HepG2 (cell line): ENCODE measurements around the gene ABHD17C. TPM values are rescaled to one million over a fixed set of nuclear protein-coding genes. Genes with fewer than 3 reads are reported as not detected.

ENCODE experiments used
- ATAC-seq: fragments of 200-7000 bp; cut with Tn5 transposase; 3 replicates; pipeline ENCODE4 v1.9.1; 2020; ENCODE audit warnings: mild to moderate bottlenecking, moderate library complexity
- BruUV-seq: library from RNA; stranded (reverse); fragments of 400-500 nt; replicated peaks from 2 replicates; lab custom pipeline; 2021; lab: Mats Ljungman, UMichigan
- CTCF ChIA-PET: fragments of 300-600 bp; formaldehyde crosslinking; extraction: SDS; loops from one replicate; lab custom pipeline; 2021; ENCODE audit warnings: low total read pairs, inconsistent platforms, low intra/inter-chr PET ratio; lab: Yijun Ruan, JAX
- POLR2A ChIA-PET: fragments of 350-600 bp; sonication (Branson Sonifier 250); formaldehyde crosslinking; loops from one replicate; lab custom pipeline; 2020; ENCODE audit warnings: antibody characterized with exemption, inconsistent platforms; lab: Yijun Ruan, JAX
- DNase-seq: peaks from one replicate; pipeline ENCODE4 v3.0.0-alpha.2; 2015; ENCODE audit warnings: low spot score
- FAIRE-seq: peaks from 3 replicates; lab custom pipeline; 2011; peaks lifted over from hg19 to GRCh38; lab: Jason Lieb, UNC
- H2AFZ ChIP-seq: one replicate; pipeline ENCODE4 v1.6.1; 2011; ENCODE audit warnings: low read length, inconsistent platforms
- H3K27ac ChIP-seq: fragments of 300-600 bp; 3 replicates; pipeline ENCODE4 v1.8.0; 2011; ENCODE audit warnings: mixed run types, mild to moderate bottlenecking, mixed read lengths, low read length, inconsistent platforms; ENCODE audit not compliant: insufficient read depth; ENCODE audit errors: extremely low read length
- H3K27me3 ChIP-seq, 2 experiments: fragments of 200-600 bp in 1 of 2; 2 replicates in 1 of 2; 3 replicates in 1 of 2; pipeline versions ENCODE4 v1.6.0 to v1.8.0; 2011; ENCODE audit warnings: low read length in 2 of 2, mild to moderate bottlenecking in 2 of 2, moderate library complexity in 2 of 2, inconsistent platforms in 1 of 2; ENCODE audit not compliant: insufficient read depth in 2 of 2, control insufficient read depth in 1 of 2
- H3K36me3 ChIP-seq, 2 experiments: fragments of 200-600 bp in 1 of 2; replicated peaks in 1 of 2; 2 replicates in 1 of 2; 3 replicates in 1 of 2; pipeline versions ENCODE4 v1.5.1 to v1.8.0; 2011; ENCODE audit warnings: low read length in 2 of 2, inconsistent platforms in 1 of 2; ENCODE audit not compliant: insufficient read depth in 2 of 2, control insufficient read depth in 1 of 2
- H3K4me1 ChIP-seq: 2 replicates; pipeline ENCODE4 v1.5.1; 2012; ENCODE audit warnings: low read length, inconsistent platforms; ENCODE audit not compliant: insufficient read depth
- H3K4me2 ChIP-seq: 2 replicates; pipeline ENCODE4 v1.6.0; 2011; ENCODE audit warnings: low read depth, low read length, inconsistent platforms
- H3K4me3 ChIP-seq, 3 experiments: fragments of 200-600 bp in 1 of 3; sonication (generic), shearing (Covaris generic) in 1 of 3; replicated peaks in 1 of 3; 2 replicates each; pipeline ENCODE4 v1.5.1; 2011 to 2016; ENCODE audit warnings: low read length in 3 of 3, inconsistent platforms in 2 of 3, low read depth in 2 of 3, mild to moderate bottlenecking in 2 of 3, control low read depth in 1 of 3, mixed read lengths in 1 of 3; ENCODE audit not compliant: insufficient read depth in 1 of 3
- H3K79me2 ChIP-seq: one replicate; pipeline ENCODE4 v1.6.1; 2011; ENCODE audit warnings: low read length, inconsistent platforms; ENCODE audit not compliant: insufficient read depth
- H3K9ac ChIP-seq: 2 replicates; pipeline ENCODE4 v1.6.0; 2011; ENCODE audit warnings: mild to moderate bottlenecking, low read depth, low read length, inconsistent platforms; ENCODE audit not compliant: insufficient read depth
- H3K9me3 ChIP-seq: 2 replicates; pipeline ENCODE4 v1.5.1; 2012; ENCODE audit warnings: mild to moderate bottlenecking, low read length
- H4K20me1 ChIP-seq: 2 replicates; pipeline ENCODE4 v1.6.0; 2011; ENCODE audit warnings: inconsistent platforms, mild to moderate bottlenecking, low read length, moderate library complexity; ENCODE audit not compliant: insufficient read depth
- CENPT ChIP-seq: sonication (generic); formaldehyde crosslinking; IDR thresholded peaks from 2 replicates; pipeline ENCODE4 v1.8.0; 2022; ENCODE audit warnings: low read depth, mild to moderate bottlenecking, moderate library complexity, missing genetic modification reagents
- DR1 ChIP-seq: sonication (generic); formaldehyde crosslinking; IDR thresholded peaks from 2 replicates; pipeline ENCODE4 v1.8.0; 2021; ENCODE audit warnings: mild to moderate bottlenecking, missing genetic modification reagents, inconsistent platforms
- FIP1L1 ChIP-seq: fragments of 200-400 bp; formaldehyde crosslinking; IDR thresholded peaks from 2 replicates; pipeline ENCODE4 v1.6.1; 2018; ENCODE audit warnings: low read depth, mild to moderate bottlenecking, low read length, moderate library complexity, borderline replicate concordance; ENCODE audit not compliant: insufficient read depth
- FOXJ3 ChIP-seq: sonication (generic); formaldehyde crosslinking; IDR thresholded peaks from 2 replicates; pipeline ENCODE4 v1.4.0; 2020; ENCODE audit warnings: missing genetic modification reagents, mild to moderate bottlenecking, borderline replicate concordance
- FOXM1 ChIP-seq: sonication (generic); formaldehyde crosslinking; IDR thresholded peaks from 2 replicates; pipeline ENCODE4 v1.5.0; 2020; ENCODE audit warnings: missing genetic modification reagents
- GATAD1 ChIP-seq: IDR thresholded peaks from 2 replicates; pipeline ENCODE4 v1.6.1; 2016; ENCODE audit warnings: missing genetic modification reagents, missing compliant biosample characterization
- KDM2A ChIP-seq: sonication (generic); formaldehyde crosslinking; IDR thresholded peaks from 2 replicates; pipeline ENCODE4 v1.4.0; 2020; ENCODE audit warnings: low read depth, missing genetic modification reagents, borderline replicate concordance
- KDM5B ChIP-seq: sonication (generic); formaldehyde crosslinking; IDR thresholded peaks from 2 replicates; pipeline ENCODE4 v1.4.0; 2020; ENCODE audit warnings: missing genetic modification reagents, mild to moderate bottlenecking, borderline replicate concordance
- NFE2L1 ChIP-seq: sonication (generic); formaldehyde crosslinking; IDR thresholded peaks from 2 replicates; pipeline ENCODE4 v1.4.0; 2020; ENCODE audit warnings: missing genetic modification reagents, mild to moderate bottlenecking, borderline replicate concordance
- RNF2 ChIP-seq: fragments of 450-650 bp; conservative IDR thresholded peaks from 2 replicates; pipeline ENCODE4 v1.6.1; 2016; ENCODE audit warnings: low read depth
- SETDB1 ChIP-seq: sonication (generic); formaldehyde crosslinking; IDR thresholded peaks from 2 replicates; pipeline ENCODE4 v1.5.1; 2020; ENCODE audit warnings: missing genetic modification reagents, mild to moderate bottlenecking, borderline replicate concordance
- ZNF230 ChIP-seq: sonication (generic); formaldehyde crosslinking; IDR thresholded peaks from 2 replicates; pipeline ENCODE4 v1.4.0; 2020; ENCODE audit warnings: mild to moderate bottlenecking, missing genetic modification reagents
- ZNF446 ChIP-seq: sonication (generic); formaldehyde crosslinking; IDR thresholded peaks from 2 replicates; pipeline ENCODE4 v1.5.0; 2020; ENCODE audit warnings: mild to moderate bottlenecking, missing genetic modification reagents
- ZNF543 ChIP-seq: sonication (generic); formaldehyde crosslinking; IDR thresholded peaks from 2 replicates; pipeline ENCODE4 v1.4.0; 2020; ENCODE audit warnings: mild to moderate bottlenecking, missing genetic modification reagents
- ZNF547 ChIP-seq: sonication (generic); formaldehyde crosslinking; IDR thresholded peaks from 2 replicates; pipeline ENCODE4 v1.5.1; 2020; ENCODE audit warnings: mild to moderate bottlenecking, missing genetic modification reagents
- ZNF556 ChIP-seq: sonication (generic); formaldehyde crosslinking; IDR thresholded peaks from 2 replicates; pipeline ENCODE4 v1.4.0; 2020; ENCODE audit warnings: mild to moderate bottlenecking, missing genetic modification reagents, borderline replicate concordance
- ZNF777 ChIP-seq: sonication (generic); formaldehyde crosslinking; IDR thresholded peaks from 2 replicates; pipeline ENCODE4 v1.4.0; 2020; ENCODE audit warnings: missing genetic modification reagents
- WGBS: methylation state at CpG from one replicate; pipeline ENCODE4 v1.1.6; 2017; ENCODE audit warnings: low lambda C conversion rate; 5-methylcytosine and 5-hydroxymethylcytosine counted together
- in situ Hi-C: cut with HindIII; loops from 2 replicates; pipeline ENCODE4 v1.10.0; 2017; ENCODE audit warnings: low pct_unique_long_range_greater_than_20kb; ENCODE audit not compliant: extremely low pct_ligation_motif_present
- intact Hi-C: fragments of 100-400 bp; cut with micrococcal nuclease; formaldehyde crosslinking; loops from one replicate; pipeline ENCODE4 v1.10.0; 2022; ENCODE audit not compliant: unreplicated experiment
- polyA plus RNA-seq, 8 experiments: library from polyadenylated mRNA; depleted of rRNA in 3 of 8; stranded (reverse) in 7 of 8; unstranded in 1 of 8; fragments of >200 nt; fragmentation: Illumina TruSeq in 4 of 8; extraction: Trizol in 4 of 8; gene quantifications; 2 replicates each; pipeline versions ENCODE4 v1.2.1 to v1.2.3, GENCODE V29; 2011 to 2016; ENCODE audit warnings: low read depth in 4 of 8, missing spikeins in 1 of 8, mixed read lengths in 1 of 8; ENCODE audit not compliant: insufficient read depth in 1 of 8
- total RNA-seq, 5 experiments: library from RNA; depleted of rRNA; stranded (reverse); fragments of >200 nt; fragmentation: Illumina TruSeq; extraction: Trizol; gene quantifications; 2 replicates each; pipeline ENCODE4 v1.2.3, GENCODE V29; 2016; ENCODE audit warnings: low read depth in 1 of 5
- TF ChIP-seq, protein P1 (sequence below): sonication (generic); formaldehyde crosslinking; IDR thresholded peaks from 2 replicates; pipeline ENCODE4 v1.8.1; 2023; ENCODE audit warnings: mild to moderate bottlenecking, missing genetic modification reagents, borderline replicate concordance
- TF ChIP-seq, protein P2 (sequence below): sonication (generic); formaldehyde crosslinking; conservative IDR thresholded peaks from 2 replicates; pipeline ENCODE4 v1.8.1; 2023; ENCODE audit warnings: missing genetic modification reagents

The ABHD17C gene
- total and polyA plus RNA-seq, 2 of the 13 experiments (the other 11 are each of a cell fraction or from before 2014, with no cell fraction given): 2.9 to 3.9 TPM

DNA sequence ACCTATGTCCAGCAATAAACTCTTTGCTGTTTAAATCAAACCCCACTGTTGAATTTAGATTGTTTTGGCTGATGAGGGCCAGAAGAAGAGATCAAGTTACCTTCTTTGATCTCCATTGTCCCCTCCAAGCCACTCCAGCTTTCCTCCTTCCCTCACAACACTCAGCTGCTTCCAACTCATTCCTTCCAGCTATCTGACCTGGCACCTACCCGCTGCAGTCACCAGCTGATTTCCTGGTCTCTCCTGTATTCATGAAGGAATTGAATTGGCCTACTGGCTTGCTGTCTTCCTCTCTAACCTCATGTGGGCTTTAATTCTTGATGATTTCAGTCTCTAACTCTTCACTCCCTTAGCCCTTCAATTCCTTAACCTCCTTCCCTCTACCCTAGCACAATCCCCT, 40.8 kb upstream of the ABHD17C start:
- H2AFZ ChIP-seq: no peak overlapping the region
- FAIRE-seq (no peak), ATAC-seq (no peak), DNase-seq (no peak)
- H3K4me3 ChIP-seq: no peak overlapping the region
- in situ Hi-C loops (no loop called here), intact Hi-C loops (no loop called here)
- H3K9ac ChIP-seq: no peak overlapping the region
- H3K79me2 ChIP-seq: no peaks in the 10 kb centered on the region
- no peak overlapping the region for H3K4me2 ChIP-seq
- H3K27me3 ChIP-seq: no peaks in the 10 kb centered on the region
- H3K4me1 ChIP-seq: no peaks in the 10 kb centered on the region
- no CpG with 5 or more reads among the region's 1 CpG for WGBS
- H4K20me1 ChIP-seq: no peaks in the 10 kb centered on the region
- H3K9me3 ChIP-seq: no peaks in the 10 kb centered on the region
- BruUV-seq: no TSS peak
- no peaks in the 10 kb centered on the region for H3K36me3 ChIP-seq
- TF ChIP-seq RNF2: no peak
- no peak for TF ChIP-seq GATAD1
- no peak for TF ChIP-seq FOXM1 (CRISPR knock-in tag)
- no peak for TF ChIP-seq ZNF446 (CRISPR knock-in tag)
- TF ChIP-seq ZNF556 (CRISPR knock-in tag): no peak
- TF ChIP-seq FIP1L1: no peak
- no peak for TF ChIP-seq ZNF547 (CRISPR knock-in tag)
- no peak for TF ChIP-seq KDM2A
- TF ChIP-seq, protein P1, sequence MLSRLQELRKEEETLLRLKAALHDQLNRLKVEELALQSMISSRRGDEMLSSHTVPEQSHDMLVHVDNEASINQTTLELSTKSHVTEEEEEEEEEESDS (CRISPR knock-in tag): no peak
- TF ChIP-seq KDM5B: no peak
- no peak for TF ChIP-seq FOXJ3 (CRISPR knock-in tag)
- no peak for TF ChIP-seq CENPT (CRISPR knock-in tag)
- no peak for TF ChIP-seq NFE2L1 (CRISPR knock-in tag)
- no peak for TF ChIP-seq SETDB1 (CRISPR knock-in tag)
- TF ChIP-seq, protein P2, sequence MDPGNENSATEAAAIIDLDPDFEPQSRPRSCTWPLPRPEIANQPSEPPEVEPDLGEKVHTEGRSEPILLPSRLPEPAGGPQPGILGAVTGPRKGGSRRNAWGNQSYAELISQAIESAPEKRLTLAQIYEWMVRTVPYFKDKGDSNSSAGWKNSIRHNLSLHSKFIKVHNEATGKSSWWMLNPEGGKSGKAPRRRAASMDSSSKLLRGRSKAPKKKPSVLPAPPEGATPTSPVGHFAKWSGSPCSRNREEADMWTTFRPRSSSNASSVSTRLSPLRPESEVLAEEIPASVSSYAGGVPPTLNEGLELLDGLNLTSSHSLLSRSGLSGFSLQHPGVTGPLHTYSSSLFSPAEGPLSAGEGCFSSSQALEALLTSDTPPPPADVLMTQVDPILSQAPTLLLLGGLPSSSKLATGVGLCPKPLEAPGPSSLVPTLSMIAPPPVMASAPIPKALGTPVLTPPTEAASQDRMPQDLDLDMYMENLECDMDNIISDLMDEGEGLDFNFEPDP (CRISPR knock-in tag): no peak
- no peak for TF ChIP-seq ZNF230 (CRISPR knock-in tag)
- TF ChIP-seq ZNF777 (CRISPR knock-in tag): no peak
- no peak for TF ChIP-seq DR1
- TF ChIP-seq ZNF543: no peak
- H3K27ac ChIP-seq: no peak overlapping the region
- ChIA-PET POLR2A (no interaction called here), CTCF (no interaction called here)
